ENCODE results near the gene FLVCR1. TPM values are rescaled to one million over a fixed set of nuclear protein-coding genes. Genes with fewer than 3 reads are reported as not detected.

Gene FLVCR1
- total and polyA plus RNA-seq, 2 donors (not counting 3 experiments of a cell fraction or from before 2014, with no cell fraction given) = 3.2 to 11.9 TPM

- FAIRE-seq (no peak), DNase-seq (ENCODE audit: low read depth, low spot score) (no peak)
- no peaks in the 10 kb centered on the region for H3K27me3 ChIP-seq (ENCODE audit: control insufficient read depth in 2 of 2, insufficient read depth in 2 of 2, low read length in 2 of 2)
- no peak overlapping the region for H3K9ac ChIP-seq (replicated peaks; ENCODE audit: extremely low read depth, insufficient read depth, low read length)
- H3K4me1 ChIP-seq (ENCODE audit: control insufficient read depth, extremely low read depth, insufficient read depth, low read length) = peaks cover 16% of the 10 kb centered on the region
- no TSS peak for BruUV-seq (replicated peaks)
- H3K4me3 ChIP-seq (replicated peaks in 1 of 3; ENCODE audit: insufficient read depth in 1 of 3, low read depth in 1 of 3, low read length in 3 of 3) = no peak overlapping the region
- intact Hi-C loops (cut with micrococcal nuclease) (no loop called here), dilution Hi-C loops (cut with MboI; ENCODE audit: extremely low pct_ligation_motif_present, low sequenced_read_pairs) (no loop called here)
- H4K20me1 ChIP-seq (replicated peaks; ENCODE audit: control insufficient read depth, extremely low read depth, insufficient read depth, low read length) = peaks cover 3% of the 10 kb centered on the region
- CTCF ChIA-PET = interaction anchor here (1.0 kb wide), 1 partner anchor 16 kb away, joined by 3 read pairs; no protein-coding TSS in a partner anchor
- H3K36me3 ChIP-seq (ENCODE audit: control insufficient read depth in 2 of 2, extremely low read depth in 1 of 2, insufficient read depth in 2 of 2, low read length in 2 of 2) = no peaks in the 10 kb centered on the region
- H2AFZ ChIP-seq (ENCODE audit: low read depth, low read length) = no peak overlapping the region
- H3K9me1 ChIP-seq (replicated peaks; ENCODE audit: control insufficient read depth, extremely low read depth, insufficient read depth, low read length) = no peaks in the 10 kb centered on the region
- no peak overlapping the region for H3K4me2 ChIP-seq (ENCODE audit: insufficient read depth, low read length)
- POLR2A ChIA-PET = no interaction called here
- no peaks in the 10 kb centered on the region for H3K9me3 ChIP-seq (replicated peaks; ENCODE audit: control insufficient read depth, insufficient read depth, low read length)
- TF ChIP-seq MYC (IDR thresholded peaks at IDR 0.05; ENCODE audit: low read depth, low read length) = no peak
- no peak for TF ChIP-seq POLR2AphosphoS5 (IDR thresholded peaks at IDR 0.05; ENCODE audit: insufficient read depth, low read depth, low read length)
- TF ChIP-seq GATA2 (IDR thresholded peaks at IDR 0.05; ENCODE audit: insufficient read depth, insufficient read length, low read depth, low read length) = no peak
- no peak for TF ChIP-seq MAX (IDR thresholded peaks at IDR 0.05; ENCODE audit: insufficient read depth, insufficient read length)
- TF ChIP-seq FOS (IDR thresholded peaks at IDR 0.05; ENCODE audit: borderline replicate concordance, insufficient read depth, low read length) = no peak
- TF ChIP-seq POLR2A (IDR thresholded peaks at IDR 0.05; ENCODE audit: low read depth, low read length) = no peak
- TF ChIP-seq, protein P1, sequence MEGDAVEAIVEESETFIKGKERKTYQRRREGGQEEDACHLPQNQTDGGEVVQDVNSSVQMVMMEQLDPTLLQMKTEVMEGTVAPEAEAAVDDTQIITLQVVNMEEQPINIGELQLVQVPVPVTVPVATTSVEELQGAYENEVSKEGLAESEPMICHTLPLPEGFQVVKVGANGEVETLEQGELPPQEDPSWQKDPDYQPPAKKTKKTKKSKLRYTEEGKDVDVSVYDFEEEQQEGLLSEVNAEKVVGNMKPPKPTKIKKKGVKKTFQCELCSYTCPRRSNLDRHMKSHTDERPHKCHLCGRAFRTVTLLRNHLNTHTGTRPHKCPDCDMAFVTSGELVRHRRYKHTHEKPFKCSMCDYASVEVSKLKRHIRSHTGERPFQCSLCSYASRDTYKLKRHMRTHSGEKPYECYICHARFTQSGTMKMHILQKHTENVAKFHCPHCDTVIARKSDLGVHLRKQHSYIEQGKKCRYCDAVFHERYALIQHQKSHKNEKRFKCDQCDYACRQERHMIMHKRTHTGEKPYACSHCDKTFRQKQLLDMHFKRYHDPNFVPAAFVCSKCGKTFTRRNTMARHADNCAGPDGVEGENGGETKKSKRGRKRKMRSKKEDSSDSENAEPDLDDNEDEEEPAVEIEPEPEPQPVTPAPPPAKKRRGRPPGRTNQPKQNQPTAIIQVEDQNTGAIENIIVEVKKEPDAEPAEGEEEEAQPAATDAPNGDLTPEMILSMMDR (IDR thresholded peaks at IDR 0.05; ENCODE audit: extremely low read depth in 1 of 2, insufficient read depth in 1 of 2, low read depth in 1 of 2, low read length in 2 of 2) = no peak
- no peak for TF ChIP-seq EZH2 (IDR thresholded peaks at IDR 0.05; ENCODE audit: borderline replicate concordance, low read depth, low read length, severe bottlenecking)
- no peak for TF ChIP-seq JUN (IDR thresholded peaks at IDR 0.05; ENCODE audit: borderline replicate concordance, insufficient read depth, insufficient read length, low read depth)
- peaks cover 34% of the 10 kb centered on the region for H3K79me2 ChIP-seq (ENCODE audit: control insufficient read depth, insufficient read depth, low read length)
- no peak overlapping the region for H3K27ac ChIP-seq (ENCODE audit: insufficient read depth, low read depth, low read length)
These were observed 6.1 kb downstream of the FLVCR1 start for GRCh38 chr1:212864201-212864600.
